TTC549 (cell line): ENCODE measurements around the gene ATP5F1B.

Experiments
- FAIRE-seq: peaks from 2 replicates; lab custom pipeline; 2012; peaks lifted over from hg19 to GRCh38; lab: Jason Lieb, UNC

ATP5F1B gene

GRCh38 chr12:56616244-56616643 is 29.5 kb downstream of the ATP5F1B start:
- FAIRE-seq, result no peak

- no peak for FAIRE-seq
Observed at GRCh38 chr12:56614627-56615026, 31.2 kb downstream of the ATP5F1B start.

- FAIRE-seq, result no peak
Observed at GRCh38 chr12:56604355-56604754, 41.4 kb downstream of the ATP5F1B start.

- FAIRE-seq, result no peak
Observed at GRCh38 chr12:56602239-56602638, 43.5 kb downstream of the ATP5F1B start.

GRCh38 chr12:56601503-56601902 is 44.3 kb downstream of the ATP5F1B start:
- no peak for FAIRE-seq

GRCh38 chr12:56600753-56601152 is 45.0 kb downstream of the ATP5F1B start:
- no peak for FAIRE-seq

GRCh38 chr12:56599797-56600196 is 46.0 kb downstream of the ATP5F1B start:
- FAIRE-seq, result no peak

- no peak for FAIRE-seq
Observed at GRCh38 chr12:56599041-56599440, 46.7 kb downstream of the ATP5F1B start.

- FAIRE-seq, result no peak
Observed at GRCh38 chr12:56596815-56597214, 49.0 kb downstream of the ATP5F1B start.

- FAIRE-seq, result no peak
Observed at GRCh38 chr12:56593909-56594621, 51.7 kb downstream of the ATP5F1B start.

- FAIRE-seq, result no peak
Observed at GRCh38 chr12:56591961-56592360, 53.8 kb downstream of the ATP5F1B start.

- FAIRE-seq, result no peak
Observed at GRCh38 chr12:56591126-56591525, 54.7 kb downstream of the ATP5F1B start.

- no peak for FAIRE-seq
Observed at GRCh38 chr12:56590237-56590830, 55.5 kb downstream of the ATP5F1B start.

GRCh38 chr12:56589783-56590182 is 56.0 kb downstream of the ATP5F1B start:
- FAIRE-seq, result no peak
